Left ventricle myocardium superior (tissue), 1 donor: ENCODE measurements around the gene CD52. TPM values are rescaled to one million over a fixed set of nuclear protein-coding genes. Genes with fewer than 3 reads are reported as not detected.
A peak's percentile ranks its signal among the peaks of the same experiment; 100 is the strongest.

Source experiments
- ATAC-seq: fragments of 200-7000 bp; cut with Tn5 transposase; one replicate; pipeline ENCODE4 v1.9.1; 2020; ENCODE audit warnings: mild to moderate bottlenecking, moderate library complexity
- DNase-seq: peaks from one replicate; pipeline ENCODE4 v3.0.0-alpha.2; 2020
- intact Hi-C: fragments of 100-400 bp; cut with micrococcal nuclease; formaldehyde crosslinking; loops from one replicate; pipeline ENCODE4 v1.11.0; 2022
- total RNA-seq: library from RNA; stranded (reverse); fragmentation: NEBNext Ultra II Directional; extraction: Animal tissue kit (Norgen Biotek cat#: 25700); gene quantifications from one replicate; pipeline ENCODE4 v1.2.1, GENCODE V29; 2021
- donor health status: DM: no; HTN: yes; CAD: no; lungs with severe emphysema.

Gene CD52
- total RNA-seq, 1 donor from 2014 or later, result 6.3 TPM

DNA sequence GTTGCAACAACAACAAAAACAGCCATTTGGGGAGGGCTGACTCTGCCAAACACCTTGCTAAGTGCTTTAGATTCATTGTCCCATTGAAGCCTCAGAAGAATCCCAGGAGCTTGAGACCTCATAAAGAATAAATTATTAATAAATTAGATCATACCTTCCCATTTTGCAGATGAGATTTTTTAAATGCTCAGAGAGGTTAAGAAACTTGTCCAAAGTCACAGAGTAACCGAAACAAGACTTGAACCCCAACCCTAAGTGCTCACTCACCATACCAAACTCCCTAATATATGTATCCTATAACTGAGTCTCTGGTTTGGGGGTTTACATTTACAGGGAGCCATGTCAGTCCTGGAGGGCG lies 32.6 kb downstream of the CD52 start:
- no peak for DNase-seq
- intact Hi-C loops, result no loop called here
- ATAC-seq, result no peak

DNA sequence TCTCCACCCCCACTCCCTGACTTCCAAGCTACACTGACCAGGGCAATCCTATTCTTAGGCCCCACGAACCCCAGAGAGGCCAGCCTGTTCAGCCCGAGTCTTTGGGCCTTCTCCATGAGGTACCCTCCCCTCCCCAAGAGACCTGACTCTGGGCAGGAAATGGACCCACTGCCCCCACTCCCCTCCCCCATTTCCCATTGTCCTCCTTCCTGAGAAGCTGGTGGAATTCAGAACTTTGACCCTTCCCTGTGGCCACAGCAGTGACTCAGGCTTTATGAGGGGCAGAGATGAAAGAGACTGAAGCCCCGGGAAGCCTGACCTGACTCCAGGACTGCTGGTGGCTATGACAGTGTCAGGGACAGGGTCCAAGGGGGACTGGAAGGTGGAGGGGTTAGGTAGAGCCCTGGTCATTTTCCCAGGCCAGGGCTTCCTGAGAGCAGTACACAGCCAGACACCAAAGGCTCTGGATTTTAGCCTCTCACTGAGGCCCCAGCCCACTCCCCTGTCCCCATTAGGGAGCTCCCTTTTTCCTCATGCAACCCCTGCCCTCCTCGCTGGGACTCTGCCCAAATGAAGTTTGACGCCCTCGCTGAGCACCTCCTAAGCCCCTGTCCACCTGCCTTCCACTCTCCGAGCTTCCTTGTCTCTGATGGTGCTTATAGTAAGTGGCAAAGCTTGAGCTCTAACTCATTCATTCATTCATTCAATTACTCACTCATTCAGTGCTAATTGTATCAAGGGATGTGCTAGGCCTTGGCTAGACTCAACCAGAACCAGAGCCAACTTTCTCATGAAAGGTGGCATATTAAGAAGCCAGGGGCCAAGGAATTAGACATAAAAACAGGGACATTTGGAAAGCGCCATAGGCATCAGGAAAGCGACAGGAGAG lies 33.2 kb downstream of the CD52 start:
- intact Hi-C loops, result no loop called here
- no peak for ATAC-seq
- no peak for DNase-seq

DNA sequence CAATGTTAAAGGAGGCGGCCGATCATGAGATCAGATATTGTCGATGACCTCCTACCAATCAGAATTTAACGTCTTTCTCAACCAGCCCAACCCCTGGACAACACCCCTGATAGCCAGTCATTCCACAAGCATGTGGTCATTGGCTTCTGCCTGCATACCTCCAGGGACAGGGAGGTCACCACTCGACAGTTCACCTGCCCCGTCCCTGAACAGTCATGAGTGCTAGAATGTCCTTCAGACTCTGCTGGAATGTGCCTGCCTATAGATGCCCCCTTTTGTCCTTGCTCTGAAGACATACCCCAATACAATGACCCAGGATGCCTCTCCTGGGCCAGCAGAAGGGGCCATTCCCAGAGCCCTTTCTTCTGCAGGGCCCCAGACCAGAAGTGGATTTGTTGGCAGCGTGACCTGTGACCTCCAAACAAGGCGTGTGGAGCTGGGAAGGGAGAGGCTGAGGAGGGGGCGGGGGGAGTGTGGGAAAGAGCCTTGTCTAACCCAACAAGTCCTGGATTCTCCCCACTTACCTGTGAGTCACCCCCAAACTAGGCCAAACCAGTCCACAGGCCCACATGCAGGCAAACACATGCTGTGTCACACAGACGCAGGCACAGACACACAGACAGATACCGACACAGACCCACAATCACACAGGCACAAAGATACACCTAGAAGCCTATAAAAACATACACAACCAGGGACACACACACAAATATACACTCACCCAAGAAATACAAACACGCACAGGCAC lies 34.0 kb downstream of the CD52 start:
- ATAC-seq (no peak), DNase-seq (no peak)
- intact Hi-C loops, result no loop called here

DNA sequence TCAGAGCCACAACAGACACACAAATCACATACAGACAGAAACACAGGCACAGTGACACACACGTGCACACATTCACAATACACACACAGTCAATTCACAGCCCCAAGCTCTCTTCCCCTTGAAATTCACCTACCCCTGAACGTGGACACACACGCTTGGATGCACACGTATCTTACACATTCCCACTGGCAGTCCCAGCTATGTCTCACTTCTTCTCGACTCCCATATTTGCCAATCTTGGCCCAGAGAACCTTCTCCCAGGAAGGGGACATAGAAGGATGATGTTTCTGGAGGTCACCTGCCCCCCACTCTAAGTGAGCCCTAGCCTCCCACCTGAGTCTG lies 34.6 kb downstream of the CD52 start:
- intact Hi-C loops, result no loop called here
- DNase-seq (no peak), ATAC-seq (no peak)

DNA sequence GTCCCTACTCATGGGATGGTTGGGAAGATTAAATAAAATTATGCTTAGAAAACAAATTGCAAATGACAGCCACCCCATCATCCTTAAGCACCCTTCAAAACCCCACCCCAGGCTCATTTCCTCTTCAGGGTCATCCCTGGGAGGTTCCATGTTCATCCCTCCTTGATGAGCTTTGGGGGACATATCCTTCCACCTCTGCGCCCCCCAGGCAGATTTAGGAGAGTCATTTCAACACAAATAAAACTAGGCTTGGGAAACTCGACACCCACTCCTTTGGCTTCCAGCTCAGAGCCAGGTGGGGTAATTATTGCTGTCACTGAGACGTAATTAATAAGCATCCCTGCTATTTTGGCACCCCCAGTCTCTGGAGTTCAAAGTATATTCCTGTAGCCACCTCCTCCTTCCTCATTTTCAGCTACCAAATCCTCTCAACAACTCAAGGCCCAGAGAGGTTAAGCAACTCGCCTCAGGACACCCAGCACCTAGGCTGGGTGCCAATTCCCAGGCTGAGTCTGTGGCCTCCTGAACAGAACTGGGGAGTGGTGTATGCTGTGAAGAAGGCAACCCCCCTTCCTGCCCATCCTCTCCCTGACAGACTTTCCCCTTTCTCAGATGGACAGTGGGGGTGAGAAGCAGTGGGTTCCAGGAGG lies 35.6 kb downstream of the CD52 start:
- ATAC-seq (no peak), DNase-seq (no peak)
- intact Hi-C loops, result no loop called here

DNA sequence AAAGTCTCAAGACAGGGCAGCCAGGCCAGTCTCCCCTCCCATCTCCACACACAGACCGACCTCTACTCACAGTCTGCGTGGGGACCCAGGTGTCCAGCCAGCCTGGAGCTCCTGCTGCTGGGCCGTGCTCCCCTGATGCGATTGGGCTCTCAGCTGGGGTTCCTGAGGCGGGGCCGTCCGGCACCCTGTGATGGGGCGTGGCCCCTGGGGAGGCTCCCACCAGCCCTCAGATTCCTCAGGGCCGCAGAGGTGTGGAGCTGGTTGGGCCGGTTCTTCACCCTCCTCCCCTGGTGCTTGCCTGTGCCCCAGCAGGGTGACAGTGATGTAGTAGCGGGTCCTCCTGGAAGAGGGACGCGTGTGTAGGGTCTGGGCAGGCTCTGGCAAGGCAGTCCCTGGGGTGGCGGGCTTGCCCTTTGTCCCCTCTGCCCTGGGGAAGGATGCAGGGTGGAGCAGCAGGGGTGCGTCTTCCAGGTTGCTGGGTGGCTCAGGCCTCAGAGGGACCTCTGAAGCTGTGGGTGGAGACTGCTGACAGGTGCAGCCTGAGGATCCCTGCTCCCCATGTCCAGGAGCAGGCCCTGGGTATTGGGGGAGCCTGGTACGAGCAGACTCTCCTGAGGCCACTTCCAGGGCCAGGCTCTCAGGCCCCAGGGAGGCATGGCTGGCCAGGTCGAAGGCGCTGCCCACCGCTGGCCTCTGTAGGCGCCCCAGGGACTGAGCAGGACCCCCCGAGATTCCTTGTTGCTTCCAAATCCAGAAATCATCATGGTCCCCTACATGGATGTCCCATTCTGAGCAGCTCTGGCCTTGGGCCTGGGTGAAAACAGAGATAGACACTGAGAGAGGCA lies 36.4 kb downstream of the CD52 start, which contains the start of gene CRYBG2:
CRYBG2 (minus strand) TSS at position 155 of the 845 bp plus-strand sequence. CDS start 7,473 bp downstream, outside the sequence.
- ATAC-seq, result no peak
- no peak for DNase-seq
- intact Hi-C loops, result no loop called here

DNA sequence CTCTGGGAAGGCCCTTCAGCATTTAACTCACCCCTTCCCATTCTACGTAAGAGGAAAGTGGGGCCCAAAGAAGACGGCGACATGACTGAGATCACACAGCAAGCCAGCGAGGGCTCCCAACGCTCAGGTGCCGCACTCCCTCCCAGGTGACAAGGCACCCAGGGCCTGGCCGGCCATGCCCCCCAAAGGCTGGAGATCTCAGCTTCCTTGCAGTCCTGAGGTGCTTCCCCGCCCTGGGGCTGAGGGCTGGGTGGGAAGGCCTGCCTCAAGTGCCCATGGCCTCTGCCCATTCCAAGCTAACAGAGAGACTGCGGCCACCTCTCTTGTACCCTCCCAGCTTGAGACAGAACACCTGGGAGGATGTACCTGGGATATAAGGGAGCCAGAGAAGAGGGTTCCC lies 37.2 kb downstream of the CD52 start:
- intact Hi-C loops, result no loop called here
- no peak for ATAC-seq

DNA sequence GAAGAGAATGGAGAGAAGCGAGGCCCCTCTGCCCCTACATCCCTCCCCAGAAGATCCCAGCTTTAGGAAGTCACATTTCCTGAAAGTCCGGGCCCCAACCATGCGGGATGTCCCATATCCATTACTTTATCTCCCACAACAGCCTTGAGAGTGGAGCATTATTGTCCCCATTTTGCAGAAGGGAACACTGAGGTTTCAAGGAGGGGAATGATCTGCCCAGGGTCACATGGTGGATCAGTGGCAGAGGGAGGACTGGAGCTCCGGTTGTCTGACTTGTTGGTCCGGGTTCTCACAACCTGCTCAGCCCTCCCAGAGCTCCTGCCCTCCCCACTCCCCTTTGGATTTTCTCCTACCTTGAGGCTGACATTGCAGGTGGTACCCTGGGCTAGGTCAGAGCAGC lies 38.3 kb downstream of the CD52 start:
- intact Hi-C loops, result no loop called here
- ATAC-seq, result no peak
- no peak for DNase-seq

More for the DNA sequence above, 37.2 kb downstream of the CD52 start:
- no peak for DNase-seq

DNA sequence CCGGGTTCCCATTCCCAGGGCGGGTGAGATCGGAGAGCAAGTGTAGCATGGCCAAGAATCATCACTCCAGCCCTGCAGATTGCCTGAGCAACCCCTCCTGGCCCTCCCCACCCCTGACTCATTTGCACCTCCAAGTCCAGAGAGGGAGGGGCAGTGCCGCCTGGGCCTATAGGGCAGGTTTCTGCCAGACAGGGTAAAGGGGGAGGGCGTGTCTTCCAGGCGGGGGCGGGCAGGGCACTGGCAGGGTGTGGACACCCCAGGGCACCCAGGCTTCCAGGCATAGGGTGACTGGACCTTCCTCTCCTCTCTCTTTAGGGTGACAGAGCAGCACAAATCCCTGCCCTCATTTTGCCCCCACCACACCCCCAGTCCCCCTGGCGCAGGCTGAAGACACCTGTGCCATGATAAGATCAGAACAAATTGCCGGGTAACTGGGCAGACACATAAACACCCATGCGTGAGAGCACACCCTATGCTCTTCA lies 39.4 kb downstream of the CD52 start:
- no peak for DNase-seq
- intact Hi-C loops, result no loop called here
- no peak for ATAC-seq

DNA sequence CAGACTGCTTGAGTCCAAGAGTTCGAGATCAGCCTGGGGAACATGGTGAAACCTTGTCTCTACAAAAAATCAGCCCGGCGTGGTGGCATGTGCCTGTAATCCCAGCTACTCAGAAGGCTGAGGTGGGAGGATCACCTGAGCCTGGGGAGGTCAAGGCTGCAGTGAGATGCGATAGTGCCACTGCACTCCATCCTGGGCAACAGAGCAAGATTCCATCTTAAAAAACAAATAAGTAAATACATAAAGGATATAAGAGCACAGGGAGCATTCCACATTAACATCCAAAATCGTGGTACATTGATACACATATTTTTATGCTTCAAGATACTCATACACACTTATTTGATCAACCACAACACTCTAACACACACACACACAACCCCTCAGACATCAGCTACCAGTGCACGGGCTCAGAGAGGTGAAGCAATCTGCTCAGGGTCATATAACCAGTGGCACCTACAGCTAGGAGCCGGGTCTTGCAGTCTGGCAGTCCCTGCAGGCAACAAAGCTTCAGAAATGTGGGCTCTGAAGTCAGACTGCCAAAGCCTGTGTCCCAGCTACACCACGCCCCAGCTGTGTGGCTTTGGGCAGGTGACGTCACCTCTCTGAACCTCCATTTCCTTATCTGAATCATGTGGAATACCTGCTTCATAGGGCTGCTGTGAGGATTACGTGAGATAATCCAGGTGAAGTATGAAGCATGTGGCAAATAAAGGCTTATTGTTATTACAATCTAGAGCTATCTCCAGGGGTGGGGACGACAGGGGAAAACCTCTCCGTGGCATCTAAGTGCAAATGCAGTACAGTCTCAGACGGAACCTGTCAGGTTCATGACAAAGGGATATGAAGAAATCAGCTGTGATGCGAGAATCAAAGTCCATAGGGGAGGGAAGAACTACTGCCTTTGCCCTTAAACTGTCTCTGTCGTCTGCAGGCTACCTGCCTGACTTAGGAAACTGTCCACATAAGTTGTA lies 40.9 kb downstream of the CD52 start:
- ATAC-seq (no peak), DNase-seq (no peak)
- intact Hi-C loops, result no loop called here

DNA sequence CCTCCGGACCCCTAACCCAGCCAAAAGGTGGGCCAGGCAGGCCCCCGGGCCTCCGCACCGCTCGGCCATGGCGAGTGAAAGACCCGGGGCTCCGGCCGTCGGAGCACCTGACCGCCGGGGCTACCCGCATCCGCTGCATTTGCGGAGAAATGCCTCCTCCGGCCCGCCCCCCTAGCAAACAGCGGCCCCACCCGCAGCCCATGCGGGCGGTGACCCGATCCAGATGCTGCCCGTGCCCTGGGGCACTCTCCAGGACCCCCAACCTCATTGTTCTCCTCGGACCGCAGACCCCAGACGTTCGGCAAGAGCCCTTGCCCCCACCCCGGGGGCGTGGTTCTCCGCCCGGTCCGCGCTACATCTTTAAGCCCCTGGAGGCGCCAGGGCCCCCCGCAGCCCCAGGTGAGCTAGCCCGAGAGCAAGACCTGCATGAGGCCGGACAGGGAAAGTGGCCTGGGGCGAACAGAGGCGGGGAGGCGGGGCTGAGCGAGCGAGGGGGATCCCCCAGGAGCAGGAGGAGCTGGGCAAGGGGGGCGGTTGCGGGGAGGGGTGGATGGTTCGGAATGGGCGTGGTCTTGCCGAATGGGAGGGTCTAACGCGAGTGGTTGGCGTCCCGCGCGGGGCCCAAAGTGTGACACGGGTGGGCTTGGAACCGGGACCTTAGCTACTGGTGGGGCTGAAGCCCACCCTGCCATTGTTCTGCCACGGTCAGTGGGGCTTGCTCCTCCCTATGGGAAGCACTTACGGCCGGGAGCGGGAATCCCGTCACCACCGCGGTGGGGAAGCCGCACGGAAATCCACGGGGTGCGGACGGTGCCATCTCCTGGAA lies 42.4 kb downstream of the CD52 start:
- ATAC-seq (no peak), DNase-seq (no peak)
- intact Hi-C loops, result no loop called here

DNA sequence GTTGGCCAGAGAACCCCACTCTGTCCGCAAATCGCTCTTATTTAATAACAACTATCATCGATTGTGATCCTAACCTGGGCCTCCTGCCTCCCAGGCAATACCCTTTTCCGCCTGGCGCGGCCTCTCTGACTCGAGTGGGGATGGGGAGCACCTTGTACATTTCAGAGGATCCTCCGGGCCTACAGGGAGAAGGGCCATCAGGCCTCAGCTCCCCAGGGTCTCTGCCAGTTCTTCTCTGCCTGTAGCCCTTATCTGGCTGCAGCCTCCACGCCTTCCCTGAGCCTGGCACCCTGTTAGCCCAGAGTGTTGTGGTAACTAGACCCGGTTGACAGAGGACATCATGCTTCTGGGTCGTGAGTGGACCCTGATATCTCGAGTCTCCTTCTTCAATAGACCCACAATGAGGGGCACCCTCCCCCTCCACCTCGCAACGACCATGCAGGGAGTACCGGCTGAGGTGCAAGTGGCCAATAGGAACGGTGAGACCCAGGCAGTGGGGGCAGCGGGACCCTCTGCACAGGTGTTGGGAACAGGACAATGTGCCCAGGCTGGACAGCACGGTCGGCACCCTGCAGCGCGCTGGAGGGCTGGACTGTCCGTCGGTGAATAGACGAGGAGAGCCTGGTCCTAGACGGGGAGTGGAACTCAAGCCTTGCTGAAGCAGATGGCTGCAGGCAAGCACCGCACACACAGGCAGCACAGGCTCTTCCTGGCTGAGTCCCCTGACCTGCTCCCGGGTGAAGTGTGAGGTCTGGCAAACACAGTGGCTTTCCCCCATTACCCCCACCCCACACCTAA lies 43.2 kb downstream of the CD52 start:
- intact Hi-C loops, result no loop called here
- DNase-seq, result no peak
- ATAC-seq, result no peak

DNA sequence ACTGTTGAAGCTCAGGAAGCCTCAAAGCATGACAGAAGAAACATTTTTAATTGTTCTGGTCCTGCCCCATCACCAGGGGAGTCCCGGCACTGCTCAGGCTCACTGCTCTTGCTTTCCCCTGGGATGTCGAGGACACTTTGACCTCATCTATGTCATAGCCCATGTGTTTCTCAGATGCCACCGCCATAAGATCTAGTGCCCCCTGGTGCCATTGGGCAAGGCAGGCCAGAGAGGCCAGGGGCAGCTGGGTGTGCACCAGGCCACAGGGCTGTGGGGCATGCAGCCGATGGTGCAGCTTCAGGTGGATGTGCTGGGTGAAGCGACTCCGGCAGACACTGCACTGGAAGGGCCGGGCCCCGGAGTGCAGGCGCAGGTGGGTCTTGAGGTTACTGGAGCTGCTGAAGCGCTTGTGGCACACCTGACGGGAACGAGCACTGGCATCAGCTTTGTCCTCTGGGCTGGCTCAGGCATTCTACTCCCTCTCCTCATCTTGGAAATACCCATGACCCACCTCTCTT lies 43.9 kb downstream of the CD52 start:
- intact Hi-C loops, result no loop called here
- no peak for DNase-seq

DNA sequence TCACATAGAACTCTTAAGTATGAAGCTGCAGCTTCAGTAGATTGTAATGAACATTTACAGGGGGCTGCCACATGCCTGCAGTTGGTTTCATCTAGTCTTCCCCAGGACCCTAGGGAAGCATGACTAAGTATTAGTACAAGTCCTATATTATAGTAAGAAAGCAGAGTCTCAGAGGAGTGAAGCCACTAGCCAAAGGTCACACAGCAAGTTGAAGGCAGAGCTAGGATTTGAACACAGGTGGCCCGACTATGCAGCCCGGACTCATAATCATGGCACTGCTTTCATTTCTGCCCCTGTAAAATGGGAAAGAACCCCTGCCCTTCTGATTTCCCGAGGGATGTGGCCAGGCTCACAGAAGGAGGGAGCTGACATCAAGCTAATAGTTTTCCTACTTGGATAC lies 44.6 kb downstream of the CD52 start:
- intact Hi-C loops, result no loop called here
- no peak for DNase-seq
- no peak for ATAC-seq

More for the DNA sequence above, 43.9 kb downstream of the CD52 start:
- no peak for ATAC-seq

DNA sequence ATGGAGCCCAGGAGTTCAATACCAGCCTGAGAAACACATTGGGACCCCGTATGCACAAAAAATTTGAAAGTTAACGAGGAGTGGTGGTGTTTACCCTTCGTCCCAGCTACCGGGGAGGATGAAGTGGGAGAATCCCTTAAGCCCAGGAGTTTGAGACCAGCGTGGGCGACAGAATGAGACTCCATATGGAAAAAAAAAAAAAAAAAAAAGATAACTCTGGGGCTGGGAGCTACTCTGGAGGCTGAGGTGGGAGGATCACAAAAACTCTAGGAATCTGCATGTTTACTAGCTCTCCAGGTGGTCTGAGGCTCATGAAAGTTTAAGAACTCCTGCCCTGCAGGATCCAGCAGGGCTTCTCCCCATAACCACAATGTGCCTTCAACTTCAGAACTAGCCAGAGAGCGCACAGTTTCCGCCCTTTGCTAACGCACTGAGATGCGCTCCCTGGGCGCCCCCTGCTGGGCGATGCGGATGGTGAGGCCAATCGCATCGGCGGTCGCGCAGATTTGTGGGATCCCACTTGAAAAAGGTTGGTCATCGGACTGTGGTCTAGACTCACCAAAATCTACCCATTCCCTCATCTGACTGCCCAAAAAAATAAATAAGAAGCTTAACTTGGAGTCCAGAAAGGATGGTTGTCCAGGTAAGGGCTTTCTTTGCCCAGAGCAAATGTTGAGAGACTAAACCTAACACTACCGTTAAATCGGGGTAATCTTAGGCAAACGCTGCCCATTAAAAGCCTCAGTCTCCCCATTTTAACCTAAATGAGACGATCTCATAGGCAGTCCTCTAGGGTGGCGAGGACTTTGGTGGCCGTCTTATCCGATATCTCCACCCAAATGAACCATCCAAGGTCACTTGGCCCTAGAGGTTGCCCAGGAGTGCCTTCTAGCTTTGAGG lies 46.0 kb downstream of the CD52 start:
- intact Hi-C loops, result no loop called here
- peak; percentile 81 for ATAC-seq
- DNase-seq, result peak; percentile 91
